Stimulated activated CD8-positive, alpha-beta memory T cell treated with anti-CD3 and anti-CD28 coated beads, Interleukin-2, amount 100 ng/mL, for 48 hours (primary cell): ENCODE data around the gene S100A10.

Source experiments
- DNase-seq, 2 donors: peaks; one replicate each; pipeline ENCODE4 v3.0.0-alpha.2; 2020; ENCODE audit warnings: low read depth in 2 of 2

S100A10 gene, protein sequence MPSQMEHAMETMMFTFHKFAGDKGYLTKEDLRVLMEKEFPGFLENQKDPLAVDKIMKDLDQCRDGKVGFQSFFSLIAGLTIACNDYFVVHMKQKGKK

DNA sequence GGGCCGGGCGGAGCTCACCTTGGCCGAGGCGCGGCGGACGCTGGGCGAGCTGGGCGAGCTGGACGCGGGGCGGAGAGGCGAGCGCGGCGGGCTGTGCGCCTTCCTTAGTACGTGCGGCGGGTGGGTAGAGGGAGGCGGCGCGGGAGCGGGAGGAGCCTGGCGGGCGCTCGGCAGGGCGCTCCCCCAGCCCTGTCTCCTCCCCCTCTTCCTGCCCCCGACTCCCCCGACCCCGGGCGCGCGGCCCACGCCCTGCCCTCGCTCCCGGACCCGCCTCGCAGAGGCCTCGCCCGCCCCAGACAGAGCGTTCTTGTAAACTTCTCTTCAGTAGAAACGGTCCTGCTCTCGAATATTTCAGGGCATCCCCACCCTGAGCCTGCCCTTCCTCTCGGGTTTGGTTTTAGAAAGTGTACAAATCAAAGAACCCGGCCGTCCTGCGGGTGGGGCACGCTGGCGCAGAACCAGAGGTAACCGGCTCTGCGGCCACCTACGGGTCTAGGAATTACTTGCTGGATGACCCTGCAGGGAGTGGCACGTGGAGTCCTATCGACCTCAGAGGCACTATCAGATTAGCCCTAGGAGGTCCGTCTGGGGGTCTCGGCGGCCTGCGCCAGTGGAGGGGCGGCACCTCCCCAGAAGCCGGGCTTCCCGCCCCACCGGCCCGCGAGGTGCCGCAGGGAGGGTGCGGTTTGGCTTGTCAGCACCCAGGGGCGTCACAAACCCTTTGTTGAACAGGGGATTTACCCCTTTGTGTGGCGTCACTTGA, at the start of gene S100A10:
S100A10 (minus strand) TSS at position 126 of the 763 bp plus-strand sequence. CDS start 7,629 bp downstream, outside the sequence.
- peak; percentile 55 to 59 for DNase-seq

DNA sequence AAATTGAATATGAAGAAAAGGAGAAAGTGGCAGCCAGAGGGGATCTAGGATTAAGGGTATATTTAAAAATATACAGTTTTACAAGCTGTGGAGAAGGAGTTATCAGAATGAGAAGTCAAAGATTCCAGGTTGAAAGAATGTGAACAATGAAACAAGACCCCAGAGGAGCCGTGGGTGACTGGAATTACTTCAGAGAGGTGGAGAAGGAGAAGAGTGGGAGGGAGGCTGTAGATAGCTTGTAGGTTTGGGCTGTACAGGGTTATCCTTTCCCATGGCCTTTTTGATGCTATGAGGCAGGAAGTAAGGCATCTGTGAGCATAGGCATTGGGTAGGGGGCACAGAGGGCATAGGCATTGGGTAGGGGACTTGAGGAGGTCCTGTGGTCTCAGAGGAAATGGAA, 48.4 kb upstream of the S100A10 start:
- DNase-seq, result no peak

DNA sequence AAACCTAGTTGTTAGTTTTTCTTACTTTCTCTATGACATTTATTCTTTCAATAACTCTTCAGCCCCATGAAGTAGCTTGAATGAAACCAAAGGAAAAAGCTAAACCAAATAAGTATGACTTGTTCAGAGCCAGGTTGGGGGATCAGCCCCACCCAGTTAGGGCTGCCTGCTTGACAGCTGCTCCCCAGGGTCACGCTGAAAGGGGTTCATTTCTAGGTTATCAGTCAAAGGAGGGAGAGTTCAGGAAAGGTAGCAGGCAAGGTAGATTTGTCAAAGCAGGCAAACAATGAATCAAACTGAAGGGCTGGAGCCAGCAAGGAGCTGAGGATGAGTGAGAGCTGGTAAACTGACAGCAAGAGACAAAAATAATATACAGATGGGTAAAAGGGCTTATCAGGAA, 46.2 kb upstream of the S100A10 start:
- no peak for DNase-seq

DNA sequence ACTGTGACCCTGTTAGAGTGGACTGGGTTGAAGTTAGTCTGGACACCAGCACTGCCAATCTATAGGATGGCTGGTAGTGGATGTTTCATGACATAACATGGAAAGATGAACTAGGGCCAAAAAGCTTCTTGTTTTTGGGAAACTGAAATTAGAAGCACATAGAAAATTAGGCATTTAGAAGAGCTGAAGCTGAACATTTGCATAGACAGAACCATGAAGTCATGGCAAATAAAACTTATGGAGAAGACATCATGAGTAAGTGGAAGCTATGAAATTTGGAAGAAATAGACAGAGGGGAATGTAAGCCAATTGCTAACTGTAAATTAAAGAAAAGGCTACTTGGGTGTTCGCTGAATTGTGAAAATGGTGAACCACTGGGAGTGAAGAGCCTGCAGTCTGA, 45.8 kb upstream of the S100A10 start:
- no peak for DNase-seq

DNA sequence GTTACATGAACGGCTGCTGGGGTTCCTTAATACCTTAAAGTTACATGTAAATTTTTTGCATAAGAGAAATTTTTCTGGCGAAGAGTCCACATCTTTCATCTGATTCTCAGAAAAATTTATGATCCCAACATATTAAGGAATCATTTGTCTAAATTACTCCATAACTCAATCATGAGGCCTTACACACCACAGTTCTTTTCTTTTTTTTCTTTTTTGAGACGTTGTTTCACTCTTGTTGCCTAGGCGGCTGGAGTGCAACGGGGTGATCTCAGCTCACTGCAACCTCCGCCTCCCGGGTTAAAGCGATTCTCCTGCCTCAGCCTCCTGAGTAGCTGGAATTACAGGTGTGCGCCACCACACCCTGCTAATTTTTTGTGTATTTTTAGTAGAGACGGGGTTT, 45.2 kb upstream of the S100A10 start:
- no peak for DNase-seq

DNA sequence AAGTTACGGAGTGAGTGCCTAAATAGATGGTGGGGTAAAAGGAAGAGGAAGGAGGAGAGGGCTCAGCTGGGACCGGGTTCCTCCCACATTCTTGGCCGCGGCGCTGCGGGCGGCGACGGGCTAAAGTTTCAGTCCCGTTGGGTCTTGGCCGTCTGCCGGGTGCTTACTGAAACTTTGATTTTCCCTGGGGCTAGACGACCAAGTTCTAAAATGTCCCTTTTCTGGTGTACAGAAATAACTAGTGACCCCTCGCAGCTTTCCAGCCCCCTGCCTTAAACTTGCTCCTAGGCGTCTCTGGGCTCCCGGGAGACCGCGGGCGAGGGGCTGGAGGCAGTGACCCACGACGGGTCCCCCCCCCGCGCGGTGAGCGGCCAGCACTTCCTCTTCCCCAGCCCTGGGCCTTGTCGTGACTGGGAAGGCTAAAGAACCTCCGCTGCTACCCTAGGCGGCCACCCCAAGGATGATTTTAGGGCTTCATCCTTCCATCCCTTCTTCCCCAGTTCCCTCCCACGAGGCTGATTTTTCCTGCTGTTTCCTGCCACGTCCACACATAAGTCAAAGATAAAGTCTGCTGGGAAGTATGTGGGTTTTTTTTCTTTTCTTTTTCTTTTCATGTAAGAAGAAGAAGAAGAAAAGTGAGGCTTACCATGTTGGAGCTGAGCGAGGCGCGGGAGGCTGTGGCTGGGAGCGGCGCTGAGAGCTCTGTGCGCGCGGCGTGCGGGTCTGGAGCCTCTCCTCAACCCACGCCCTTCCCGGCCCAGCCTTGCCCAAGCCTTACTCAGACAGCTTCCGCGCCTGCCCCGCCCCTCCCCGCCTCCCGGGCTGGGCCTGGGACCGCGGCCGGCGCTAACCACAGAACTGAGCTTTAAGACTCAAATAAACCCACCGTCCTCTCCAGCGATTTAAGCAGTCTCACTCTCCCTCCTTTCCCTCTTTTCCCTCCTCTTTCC, 42.9 kb upstream of the S100A10 start, which contains the start of gene S100A11:
S100A11 (minus strand) TSS at position 738 of the 950 bp plus-strand sequence; CDS start at position 649, 89 bp downstream.
- peak; percentile 77 to 79 for DNase-seq

DNA sequence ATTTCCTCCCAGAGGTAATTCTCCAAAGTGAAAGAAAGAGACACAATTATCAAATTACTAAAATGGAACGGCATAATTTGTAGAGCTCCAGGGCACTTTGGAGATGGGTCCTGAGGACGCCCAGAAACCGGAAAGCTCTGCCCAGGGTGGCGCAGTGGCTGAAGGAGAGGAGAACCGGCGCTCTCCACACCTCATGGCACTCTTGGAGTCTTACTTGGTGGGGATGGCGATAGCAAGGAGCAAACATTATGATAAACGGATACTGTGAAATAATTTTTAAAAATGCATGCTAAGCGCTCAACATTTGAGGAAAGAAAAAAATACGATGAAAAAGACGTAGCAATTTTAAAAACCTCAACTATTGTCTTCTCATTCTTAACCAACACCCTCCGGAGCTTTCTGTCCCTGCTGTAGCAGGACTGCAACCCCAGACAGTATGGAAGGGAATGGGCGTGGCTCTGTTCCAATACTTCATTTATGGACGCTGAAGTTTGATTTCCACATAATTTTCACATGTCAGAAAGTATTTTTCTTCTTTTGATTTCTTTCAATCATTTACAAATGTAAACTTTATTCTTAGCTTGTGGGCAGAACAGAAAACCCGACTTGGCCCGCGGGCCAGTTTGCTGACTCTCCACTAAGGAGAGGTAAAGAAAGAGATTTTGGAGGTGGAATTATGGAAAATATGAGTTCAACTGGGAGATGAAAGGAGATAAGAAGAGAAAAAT, 42.0 kb upstream of the S100A10 start:
- no peak for DNase-seq

DNA sequence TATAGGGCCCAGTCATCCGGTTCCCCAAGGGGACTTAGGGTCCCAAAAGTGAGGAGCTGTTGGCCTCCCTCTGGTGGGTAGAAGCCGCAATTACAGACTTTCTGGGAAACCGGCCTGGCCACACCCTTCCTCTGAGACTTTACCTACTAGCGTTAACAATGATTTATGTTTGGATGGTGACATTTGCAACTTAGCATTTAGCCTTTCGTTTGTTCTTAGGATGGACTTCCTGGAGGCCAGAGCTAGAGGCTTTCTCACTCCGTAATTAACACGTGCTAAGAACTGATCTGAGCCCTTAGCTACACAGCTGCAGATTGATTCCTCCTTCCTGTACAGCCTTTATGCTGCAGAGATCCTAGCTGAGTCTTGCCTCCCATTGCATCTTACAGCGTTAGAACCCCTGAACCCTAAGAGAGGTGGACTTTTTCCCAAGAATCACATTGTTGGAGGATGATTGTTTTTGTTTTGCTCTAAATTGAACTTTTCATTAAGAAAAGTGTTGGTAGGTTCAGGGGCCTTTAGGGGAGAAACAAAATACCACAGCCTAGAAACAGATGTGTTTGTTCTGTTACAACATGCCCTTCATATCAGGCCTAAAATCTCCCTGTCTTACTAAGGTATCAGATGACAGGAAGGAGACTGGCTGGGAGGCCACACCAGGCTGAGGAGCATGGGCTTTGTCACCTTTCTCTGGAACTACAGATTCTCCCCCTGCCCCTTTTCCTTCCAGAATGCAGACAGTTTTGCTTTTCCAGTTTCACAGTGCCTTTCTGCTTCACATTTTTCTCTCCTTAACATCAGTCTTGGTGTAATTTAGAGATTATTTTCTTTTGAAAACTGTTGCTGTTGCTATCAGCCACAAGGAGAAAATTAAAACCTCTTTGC, 41.2 kb upstream of the S100A10 start:
- DNase-seq, result peak; percentile 36 to 58

DNA sequence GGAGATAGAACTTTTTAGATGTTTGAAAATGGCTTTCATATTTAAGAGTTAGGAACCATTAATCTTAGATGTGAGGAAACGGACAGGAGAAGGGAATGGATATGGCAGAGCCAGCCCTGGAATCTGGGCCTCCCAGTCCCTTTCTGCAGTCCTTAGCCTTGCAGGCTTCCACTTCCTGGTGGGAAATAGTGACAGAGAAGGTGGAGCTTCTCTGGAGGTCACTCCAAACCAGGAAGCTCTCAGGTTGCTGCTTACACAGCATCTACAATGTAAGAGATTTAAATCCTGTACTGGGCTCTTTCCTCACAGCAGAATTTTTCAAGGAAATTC, 40.6 kb upstream of the S100A10 start:
- DNase-seq, result no peak

DNA sequence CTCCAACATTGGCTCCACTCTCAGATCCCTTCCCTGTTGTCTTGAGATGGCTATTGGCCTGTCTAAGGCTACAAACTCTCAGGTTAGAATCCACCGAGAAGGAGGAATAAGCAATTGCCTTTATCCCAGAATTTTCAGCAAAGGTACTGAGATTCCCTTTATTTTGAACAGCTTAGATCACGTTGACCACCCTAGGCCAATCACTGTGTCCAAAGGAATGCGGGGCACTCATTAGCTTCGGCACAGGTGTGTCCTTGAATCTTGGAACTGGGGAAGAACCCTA, 36.2 kb upstream of the S100A10 start:
- no peak for DNase-seq

DNA sequence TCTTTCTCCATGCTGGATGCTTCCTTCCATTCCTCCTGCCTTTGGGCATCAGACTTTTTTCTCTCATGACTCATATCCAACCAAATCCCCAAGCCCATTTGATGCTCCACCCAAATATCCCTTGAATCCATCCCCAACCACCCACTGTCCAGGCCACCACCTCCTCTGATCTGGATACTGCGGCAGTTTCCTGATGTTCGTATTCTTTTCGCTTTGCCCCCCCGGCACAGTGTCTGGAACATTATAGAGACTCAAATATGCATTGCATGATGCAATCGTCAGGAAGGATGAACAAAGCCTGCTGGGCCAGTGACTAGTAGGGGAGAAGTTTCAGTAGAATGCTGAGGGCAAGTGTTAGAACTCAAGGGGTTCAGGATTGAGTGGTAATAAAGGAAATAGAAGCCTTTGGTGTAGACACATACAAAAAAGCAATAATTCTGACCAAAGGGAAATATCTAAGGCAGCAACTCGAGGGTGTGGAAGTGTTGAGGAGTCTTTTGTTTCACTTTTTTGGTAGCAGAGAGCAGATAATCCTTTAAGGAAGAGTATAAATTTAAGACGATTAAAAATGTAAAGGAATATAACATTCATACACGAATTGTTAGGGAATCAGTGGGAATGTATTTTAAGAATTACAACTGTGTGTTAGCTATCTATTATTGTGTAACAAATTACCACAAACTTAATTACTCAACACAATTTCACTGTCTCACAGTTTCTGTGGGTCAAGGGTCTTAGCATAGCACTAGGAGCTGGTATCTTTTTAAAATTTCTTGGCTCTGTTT, 35.7 kb upstream of the S100A10 start:
- peak in 1 of 2 donors; percentile 12 for DNase-seq

DNA sequence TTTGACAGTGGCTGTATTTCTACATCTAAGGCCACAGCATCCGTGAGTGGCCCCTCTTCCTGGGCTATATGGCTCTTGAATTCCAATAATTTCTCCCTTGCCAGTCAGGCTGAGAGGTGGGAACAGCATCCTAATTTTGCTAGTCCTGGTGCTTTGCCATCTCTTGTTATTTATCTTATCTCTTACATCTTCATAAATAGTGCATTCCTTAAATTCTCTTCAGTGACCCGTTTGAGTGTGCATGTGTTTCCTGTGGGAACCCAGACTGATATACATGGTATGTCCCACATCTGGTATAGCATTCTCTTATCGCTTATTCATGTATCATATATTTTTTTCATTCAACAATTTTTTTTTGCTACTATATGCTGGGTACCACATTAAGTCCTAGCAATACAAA, 33.2 kb upstream of the S100A10 start:
- no peak for DNase-seq

DNA sequence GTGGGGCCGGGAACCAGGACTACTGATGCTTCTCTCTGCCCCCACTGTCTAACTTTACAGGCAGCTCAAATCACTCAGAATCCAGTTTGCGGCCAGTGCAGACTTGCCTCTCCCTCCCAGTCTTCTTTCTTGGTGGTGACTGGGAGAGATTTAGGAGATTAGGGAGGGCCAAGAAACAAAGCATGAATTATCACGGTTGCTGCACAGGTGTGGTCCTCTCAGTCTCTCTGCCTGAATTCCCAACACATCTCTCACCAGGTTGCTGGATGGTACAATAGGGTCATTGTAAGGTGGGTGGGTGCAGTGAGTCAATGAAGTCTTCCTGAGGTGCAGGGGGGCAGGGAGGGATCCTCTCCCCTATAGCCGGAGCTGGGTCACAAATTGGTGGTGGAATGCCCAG, 30.6 kb upstream of the S100A10 start:
- DNase-seq, result no peak

DNA sequence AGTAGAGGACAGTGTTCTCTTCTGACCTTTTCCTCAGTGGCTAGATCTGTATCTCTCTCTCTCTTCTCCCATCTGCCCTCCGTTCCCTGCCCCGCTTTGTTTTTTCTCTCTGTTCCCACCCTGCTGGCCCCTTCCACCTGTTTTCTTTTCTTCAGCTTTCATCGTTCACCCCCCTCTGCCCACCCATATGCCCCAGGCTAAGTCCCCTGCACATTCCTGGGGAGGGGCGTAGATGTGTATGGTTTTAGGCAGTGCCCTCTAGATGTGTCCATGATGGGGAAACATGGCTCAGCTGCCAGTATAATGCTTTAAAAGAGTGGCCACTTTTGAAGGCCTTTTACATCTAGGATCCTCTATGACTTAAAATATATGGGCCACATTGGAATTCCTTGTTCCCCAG, 29.6 kb upstream of the S100A10 start:
- no peak for DNase-seq

DNA sequence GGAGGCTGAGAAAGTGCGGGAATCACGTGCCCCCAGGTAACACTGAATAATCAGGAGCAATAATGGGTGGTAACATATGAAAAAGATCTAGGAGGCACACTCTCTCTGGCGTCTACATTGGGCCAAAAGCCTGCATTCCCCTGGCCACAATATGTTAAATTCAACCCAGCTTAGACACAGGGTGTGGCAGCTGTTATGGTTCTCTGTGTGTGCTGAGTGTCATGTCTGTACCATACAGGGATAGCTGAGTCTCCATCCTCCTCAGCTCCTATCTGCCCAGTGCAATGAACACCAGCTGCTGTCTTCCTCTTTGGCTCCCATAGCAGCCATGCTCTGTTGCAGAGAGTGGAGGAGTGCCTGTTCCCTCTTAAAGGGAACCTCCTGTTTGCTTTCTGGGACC, 28.8 kb upstream of the S100A10 start:
- DNase-seq, result no peak

DNA sequence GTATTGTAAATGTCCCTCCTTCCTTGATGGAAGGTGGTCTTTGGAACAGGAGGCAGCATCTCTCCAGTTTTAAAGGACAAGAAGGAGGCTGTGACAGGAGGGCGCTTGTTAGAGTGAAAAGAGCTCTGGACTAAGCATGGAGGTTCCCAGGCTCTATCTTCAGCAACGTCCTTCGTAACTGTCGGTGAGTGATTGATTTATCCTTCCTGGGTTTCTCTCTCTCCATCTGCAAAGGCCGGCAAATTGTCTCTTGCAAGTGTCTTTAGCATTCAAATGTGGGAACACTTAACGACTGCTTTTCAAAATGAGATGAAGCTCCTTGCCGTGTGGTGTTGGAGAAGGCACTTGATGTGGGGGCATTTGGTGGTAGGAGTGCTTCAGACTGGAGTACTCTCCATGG, 27.9 kb upstream of the S100A10 start:
- no peak for DNase-seq

DNA sequence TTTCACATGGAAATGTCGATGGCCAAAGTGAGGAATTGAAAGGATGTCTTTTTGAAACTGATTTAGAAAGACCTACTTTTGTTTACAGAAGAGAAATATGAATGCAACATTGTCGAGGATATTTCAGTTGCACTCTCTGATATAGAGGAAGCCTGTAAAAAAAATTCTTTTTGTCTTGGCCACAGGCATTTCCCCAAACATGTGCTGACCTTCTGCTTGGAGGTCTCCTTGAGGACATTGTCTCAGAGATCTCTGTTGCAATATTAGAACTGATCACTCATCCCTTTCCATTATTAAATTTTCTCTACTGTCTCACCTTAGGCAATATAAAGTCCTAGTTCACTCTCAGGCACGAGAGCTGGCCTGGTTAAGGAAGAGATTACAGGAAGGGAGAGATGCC, 27.2 kb upstream of the S100A10 start:
- DNase-seq, result no peak

DNA sequence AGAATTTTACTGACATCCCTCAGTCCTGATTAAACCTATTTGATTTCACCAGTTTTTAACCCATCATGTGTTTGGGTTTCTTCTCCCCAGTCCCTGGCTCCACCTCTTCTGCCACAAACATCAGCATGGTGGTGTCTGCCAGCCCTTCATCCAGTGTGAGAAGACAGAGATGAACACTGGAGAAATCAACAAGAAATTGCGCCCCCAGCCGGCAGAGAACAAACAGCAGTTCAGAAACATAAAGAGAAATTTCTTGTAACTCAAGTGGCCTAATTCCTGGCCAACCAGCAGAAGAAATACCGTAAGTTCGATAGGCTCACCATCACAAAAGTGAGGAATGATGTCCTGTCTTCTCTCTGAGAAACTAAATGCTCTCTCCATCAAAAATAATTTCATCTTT, 24.9 kb upstream of the S100A10 start:
- peak in 1 of 2 donors; percentile 19 for DNase-seq

DNA sequence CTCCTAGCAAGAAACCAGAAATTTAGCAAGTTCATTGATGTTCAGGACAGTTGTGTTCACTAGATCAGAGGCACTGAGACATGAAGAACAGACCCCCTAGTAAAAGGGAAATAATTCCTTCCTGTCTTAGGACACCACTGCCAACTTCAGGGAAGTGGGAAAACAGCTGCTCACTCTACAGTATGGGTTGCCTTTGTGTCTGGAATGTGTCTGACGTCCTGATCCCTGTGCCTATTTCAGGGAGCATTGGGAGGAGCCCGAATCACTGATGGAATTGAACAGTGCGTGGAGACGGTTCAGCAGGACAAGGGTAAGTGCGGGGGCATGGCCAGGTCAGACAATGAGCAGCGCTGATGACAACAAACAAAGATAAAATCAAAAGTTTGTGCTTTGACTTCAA, 22.1 kb upstream of the S100A10 start:
- DNase-seq, result no peak

DNA sequence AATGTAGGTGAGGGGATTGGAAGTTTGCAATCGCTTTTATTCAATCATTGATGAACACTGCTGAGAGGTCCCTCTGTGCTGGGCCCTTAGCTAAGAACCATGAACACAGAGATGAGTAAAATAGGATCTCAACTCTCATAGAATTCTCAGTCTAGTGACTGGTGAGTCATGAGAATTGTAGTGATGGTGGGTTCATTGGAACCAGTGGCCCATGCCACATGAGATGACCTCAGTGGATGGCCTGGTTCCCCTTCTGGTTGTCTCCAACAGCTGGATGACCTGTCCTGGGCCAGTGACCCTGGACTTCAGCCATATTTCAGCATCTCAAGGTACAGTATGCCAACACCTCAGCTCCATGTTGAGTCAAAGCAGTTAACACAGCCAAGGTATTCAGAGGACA, 21.3 kb upstream of the S100A10 start:
- DNase-seq, result no peak
